ENCODE results near the gene CHST8.

Gene CHST8

GRCh38 chr19:33618884-33619283 lies 2.9 kb upstream of the CHST8 start:
- no peak for DNase-seq (ENCODE audit: low read depth)

DNA sequence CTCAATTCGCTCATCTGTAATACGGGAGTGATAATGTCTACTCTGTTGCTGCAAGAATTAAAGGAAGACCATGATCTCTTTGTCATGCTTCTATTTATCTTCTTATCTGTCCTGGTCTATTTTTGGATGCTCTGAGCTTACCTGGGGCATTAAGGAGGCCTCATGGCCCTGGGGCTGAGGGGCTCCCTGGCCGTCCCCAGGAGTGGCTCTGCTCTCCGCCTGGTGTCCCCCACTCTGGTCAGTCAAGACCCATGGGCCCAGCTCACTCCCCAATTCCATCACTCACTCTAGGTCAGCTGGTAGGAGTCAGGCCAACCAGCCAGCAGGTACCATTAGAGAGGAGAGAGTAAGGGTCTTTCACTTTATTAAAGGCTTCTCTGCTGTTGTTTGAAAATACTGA lies 1.1 kb upstream of the CHST8 start:
- DNase-seq (ENCODE audit: low read depth) = no peak

GRCh38 chr19:33621065-33621785 lies 528 bp upstream of the CHST8 start:
- no peak for DNase-seq (ENCODE audit: low read depth)

GRCh38 chr19:33622505-33622808 lies 704 bp downstream of the CHST8 start:
- no peak for DNase-seq (ENCODE audit: low read depth)

- DNase-seq (ENCODE audit: low read depth) = no peak
Measured at GRCh38 chr19:33622809-33623511, 1.2 kb downstream of the CHST8 start.

DNA sequence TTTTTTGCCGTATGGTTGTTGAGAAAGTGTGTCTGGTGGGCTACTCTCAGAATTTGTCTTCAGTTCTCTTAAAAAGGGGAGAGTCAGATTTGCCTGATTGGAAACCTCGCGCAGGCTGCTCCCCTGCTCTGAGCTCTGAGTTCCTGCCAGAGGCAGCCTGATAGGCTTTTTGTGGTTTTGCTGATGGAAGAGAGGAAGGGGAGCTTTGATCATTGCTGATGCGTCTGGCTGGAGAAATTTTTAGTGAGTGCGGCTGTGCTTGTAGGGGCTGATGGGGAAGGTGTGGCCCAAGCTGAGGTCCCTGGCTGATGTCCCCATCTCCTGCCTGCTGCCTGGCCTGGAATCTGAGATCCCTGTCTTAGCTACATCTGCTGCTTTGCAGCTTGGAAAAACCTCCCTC lies 2.8 kb downstream of the CHST8 start:
- DNase-seq (ENCODE audit: low read depth) = no peak

- no peak for DNase-seq (ENCODE audit: low read depth)
Measured at GRCh38 chr19:33627526-33627925, 5.8 kb downstream of the CHST8 start.

GRCh38 chr19:33627962-33628839 lies 6.4 kb downstream of the CHST8 start:
- DNase-seq (ENCODE audit: low read depth) = no peak

DNA sequence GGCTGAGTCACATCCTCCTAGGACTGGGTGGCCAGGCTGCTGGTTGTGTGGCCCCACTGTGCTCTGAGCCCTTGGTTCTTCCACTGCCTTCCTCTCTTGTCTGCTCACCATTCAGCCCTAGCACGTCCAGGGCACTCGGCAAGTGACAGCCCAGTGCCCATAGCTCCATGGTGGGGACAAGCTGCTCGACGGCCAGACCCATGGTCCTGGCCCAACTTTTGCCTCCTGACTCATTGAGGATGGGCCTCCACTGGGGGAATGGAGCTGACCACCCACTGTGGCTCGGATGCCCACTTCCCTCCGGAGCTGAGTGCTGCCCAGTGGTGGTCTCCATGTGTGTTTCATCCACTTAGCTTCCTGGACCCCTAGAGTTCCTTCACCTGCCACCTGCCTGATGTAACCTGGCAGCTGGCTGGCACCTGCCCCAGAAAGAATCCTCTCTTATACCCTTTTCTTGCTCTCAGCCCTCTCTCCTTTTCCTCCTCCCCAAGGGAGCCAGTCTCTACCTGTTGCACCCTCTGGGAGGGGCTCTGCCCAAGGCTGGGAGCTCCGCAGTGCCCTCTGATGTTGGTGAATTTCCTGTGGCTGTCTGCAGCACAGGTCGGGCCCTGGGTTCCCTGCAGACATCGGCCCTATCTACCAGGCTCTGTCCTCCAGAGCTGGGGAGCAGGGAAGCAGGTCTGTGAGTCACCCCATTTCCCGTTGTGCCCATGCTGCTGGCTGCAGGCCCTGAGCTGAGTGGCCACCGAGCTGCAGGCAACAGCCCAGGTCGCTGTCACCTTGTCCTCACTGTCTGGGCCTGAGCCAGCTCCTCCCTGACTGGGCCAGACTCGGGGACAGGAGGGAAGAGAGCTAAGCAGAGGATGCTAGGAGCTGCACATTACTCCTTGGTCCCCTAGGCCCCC lies 7.4 kb downstream of the CHST8 start:
- no peak for DNase-seq (ENCODE audit: low read depth)

GRCh38 chr19:33629826-33630375 lies 8.1 kb downstream of the CHST8 start:
- no peak for DNase-seq (ENCODE audit: low read depth)

- no peak for DNase-seq (ENCODE audit: low read depth)
Measured at GRCh38 chr19:33630880-33631608, 9.3 kb downstream of the CHST8 start.

- DNase-seq (ENCODE audit: low read depth) = no peak
Measured at GRCh38 chr19:33631609-33631973, 9.8 kb downstream of the CHST8 start.

DNA sequence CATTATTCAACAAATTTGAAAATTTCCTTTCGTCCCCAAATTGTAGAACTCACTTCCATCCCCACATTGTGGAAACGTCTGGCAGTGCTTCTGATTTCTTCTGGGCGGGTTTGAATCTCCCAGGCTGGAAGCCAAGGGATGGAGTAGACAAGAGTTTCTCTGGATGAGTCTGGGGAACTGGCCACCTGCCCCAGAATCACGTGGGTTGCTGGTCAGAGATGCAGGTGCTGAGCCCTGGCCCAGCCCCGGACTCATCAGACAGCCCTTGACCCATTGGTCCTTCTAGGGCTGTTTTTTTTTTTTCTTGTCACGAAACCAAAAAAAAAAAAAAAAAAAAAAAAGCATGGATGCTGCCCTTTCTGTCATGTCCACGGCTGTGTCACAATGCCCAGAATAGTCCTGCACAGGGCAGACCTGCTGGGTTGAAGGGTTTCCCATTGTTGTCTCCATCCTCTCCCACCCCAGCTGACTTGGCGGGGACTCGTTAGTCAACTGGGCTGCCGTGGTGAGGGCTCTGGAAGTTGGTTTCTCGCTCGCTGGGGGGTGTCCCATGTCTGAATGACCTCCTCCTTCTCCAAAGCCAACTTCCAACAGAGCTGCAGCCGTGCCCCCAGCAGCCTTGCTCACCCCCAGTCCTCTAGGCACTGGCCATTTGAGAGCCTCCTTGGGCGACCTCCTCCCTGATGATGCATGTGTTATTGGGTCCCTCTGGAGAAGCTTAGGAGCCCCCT lies 12.8 kb downstream of the CHST8 start:
- no peak for DNase-seq (ENCODE audit: low read depth)

GRCh38 chr19:33638167-33639034 lies 16.6 kb downstream of the CHST8 start:
- no peak for DNase-seq (ENCODE audit: low read depth)

DNA sequence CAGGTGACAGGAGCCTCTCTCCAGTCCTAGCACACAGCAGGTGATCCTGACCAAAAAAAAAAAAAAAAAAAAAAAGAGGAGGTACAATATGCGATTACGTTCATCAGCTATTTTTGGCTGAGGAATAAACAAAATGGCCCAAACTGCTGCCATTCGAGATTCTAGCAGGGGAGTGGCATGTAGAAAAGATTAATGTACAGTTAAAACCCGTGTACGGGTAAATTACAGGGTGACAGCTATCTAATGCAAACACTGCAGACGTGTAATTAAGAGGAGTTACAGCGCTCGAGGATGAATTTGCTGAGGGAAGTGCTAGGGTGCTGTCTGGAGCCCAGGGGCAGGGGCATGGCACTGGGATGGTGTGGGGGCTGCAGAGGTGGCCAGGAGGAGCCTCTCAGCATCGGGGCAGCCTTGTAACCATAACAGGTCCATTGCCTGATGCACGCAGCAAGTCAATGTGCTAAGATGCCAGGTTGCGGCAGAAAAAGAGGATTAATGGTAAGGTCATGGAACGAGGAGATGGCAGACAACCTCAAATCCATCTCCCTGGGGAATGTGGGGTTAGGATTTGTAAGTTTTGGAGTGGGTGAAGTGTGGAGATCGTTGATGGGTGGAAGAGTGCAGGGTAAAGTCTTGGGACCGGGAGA lies 17.4 kb downstream of the CHST8 start:
- DNase-seq (ENCODE audit: low read depth) = no peak

- DNase-seq (ENCODE audit: low read depth) = no peak
Measured at GRCh38 chr19:33640773-33641172, 19.0 kb downstream of the CHST8 start.

DNA sequence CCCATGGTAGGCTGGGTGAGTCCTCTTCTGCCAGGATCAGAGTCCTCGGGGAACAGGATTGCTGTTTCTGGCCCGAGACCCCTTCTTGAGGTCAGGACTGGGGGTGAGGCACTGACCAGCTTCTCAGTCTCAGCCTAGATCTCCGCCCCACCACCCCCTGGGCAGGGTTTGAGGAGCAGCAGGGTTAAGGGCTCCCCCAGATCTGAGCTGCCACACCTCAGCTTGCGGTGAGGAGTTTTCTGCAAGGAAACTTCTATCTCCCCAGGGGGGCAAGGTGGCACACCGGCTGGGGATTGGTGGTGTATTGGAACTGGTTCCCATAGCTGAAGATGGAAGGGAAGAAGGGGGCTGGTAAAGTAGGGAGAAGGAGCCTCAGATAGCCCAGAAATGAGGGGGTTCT lies 19.5 kb downstream of the CHST8 start:
- no peak for DNase-seq (ENCODE audit: low read depth)

- no peak for DNase-seq (ENCODE audit: low read depth)
Measured at GRCh38 chr19:33641956-33642498, 20.3 kb downstream of the CHST8 start.

Data from GM04504 (cell line).